GM12872 (cell line): ENCODE measurements around the gene RIT1.

ENCODE experiments used
- CTCF ChIP-seq: IDR thresholded peaks from 3 replicates; pipeline ENCODE4 v1.5.1; 2011; ENCODE audit warnings: low read depth, mild to moderate bottlenecking, low read length, moderate library complexity; ENCODE audit not compliant: insufficient read depth

RIT1 gene

GRCh38 chr1:155940482-155940992 lies 29.4 kb upstream of the RIT1 start:
- no peak for TF ChIP-seq CTCF

GRCh38 chr1:155938220-155938627 lies 27.1 kb upstream of the RIT1 start:
- peak; percentile 75 for TF ChIP-seq CTCF

- TF ChIP-seq CTCF, result no peak
Observed at GRCh38 chr1:155934936-155935590, 23.9 kb upstream of the RIT1 start.

- peak; percentile 30; the same call in 1 of the 3 replicates for TF ChIP-seq CTCF
Observed at GRCh38 chr1:155934097-155934935, 23.2 kb upstream of the RIT1 start, which contains the start of gene KHDC4. Gene KHDC4, minus strand, starts transcription at chr1:155934413. Its CDS starts 40 bp downstream, at chr1:155934373.

GRCh38 chr1:155933591-155934096 lies 22.5 kb upstream of the RIT1 start:
- TF ChIP-seq CTCF, result no peak

GRCh38 chr1:155932487-155932886 lies 21.3 kb upstream of the RIT1 start:
- TF ChIP-seq CTCF, result no peak

- no peak for TF ChIP-seq CTCF
Observed at GRCh38 chr1:155932081-155932480, 20.9 kb upstream of the RIT1 start.
